Testis (tissue), 3 donors: ENCODE data around the gene STRIP2. TPM values are rescaled to one million over a fixed set of nuclear protein-coding genes. Genes with fewer than 3 reads are reported as not detected.

Experiments used
- DNase-seq: peaks from one replicate; pipeline ENCODE4 v3.0.0-alpha.2; 2019
- H3K27ac ChIP-seq, 2 donors: fragments of 200-600 bp; sonication (generic); one replicate each; pipeline ENCODE4 v1.5.1; 2019
- H3K27me3 ChIP-seq: fragments of 200-600 bp; sonication (generic); one replicate; pipeline ENCODE4 v1.5.1; 2019
- H3K36me3 ChIP-seq: fragments of 200-600 bp; sonication (generic); one replicate; pipeline ENCODE4 v1.5.1; 2017; ENCODE audit warnings: low read depth; ENCODE audit errors: missing control alignments
- H3K4me1 ChIP-seq: fragments of 200-600 bp; sonication (generic); one replicate; pipeline ENCODE4 v1.5.1; 2019
- H3K4me3 ChIP-seq, 2 donors: fragments of 200-600 bp; sonication (generic); one replicate each; pipeline ENCODE4 v1.5.1; 2017 to 2019
- H3K9me3 ChIP-seq: fragments of 200-600 bp; sonication (generic); one replicate; pipeline ENCODE4 v1.5.1; 2017
- POLR2A ChIP-seq: fragments of 450-650 bp; IDR thresholded peaks from one replicate; pipeline ENCODE4 v1.6.1; 2017; ENCODE audit warnings: antibody characterized with exemption, mild to moderate bottlenecking, moderate library complexity
- WGBS, 2 donors: methylation state at CpG; one replicate each; pipeline ENCODE4 v1.1.5; 2018; 5-methylcytosine and 5-hydroxymethylcytosine counted together
- intact Hi-C: fragments of 100-400 bp; cut with DNase I; formaldehyde crosslinking; loops from one replicate; pipeline ENCODE4 v1.15.1; 2023; ENCODE audit warnings: low total_unique reads
- polyA plus RNA-seq: library from polyadenylated mRNA; stranded (reverse); fragments of 350-450 nt; fragmentation: Illumina TruSeq; extraction: RNeasy Lipid Tissue Mini Kit (QIAGEN cat#74804); gene quantifications from one replicate; pipeline ENCODE4 v1.2.3, GENCODE V29; 2014; ENCODE audit warnings: low read depth, low replicate concordance; ENCODE audit not compliant: insufficient read depth
- total RNA-seq, 2 donors: library from RNA; depleted of rRNA; stranded (reverse); fragments of >200 nt; gene quantifications; one replicate each; pipeline ENCODE4 v1.2.3, GENCODE V29; 2016
- TF ChIP-seq, protein P1 (sequence below), 3 experiments: fragments of 450-650 bp in 2 of 3; fragments of 200-600 bp in 1 of 3; sonication (generic) in 1 of 3; IDR thresholded peaks; one replicate each; pipeline ENCODE4 v1.5.1; 2016 to 2019; ENCODE audit warnings: antibody characterized with exemption in 3 of 3, mild to moderate bottlenecking in 2 of 3, moderate library complexity in 1 of 3

Gene STRIP2
- total and polyA plus RNA-seq, 3 donors from 2014 or later = 18.8 to 54.0 (median 25.5) TPM

DNA sequence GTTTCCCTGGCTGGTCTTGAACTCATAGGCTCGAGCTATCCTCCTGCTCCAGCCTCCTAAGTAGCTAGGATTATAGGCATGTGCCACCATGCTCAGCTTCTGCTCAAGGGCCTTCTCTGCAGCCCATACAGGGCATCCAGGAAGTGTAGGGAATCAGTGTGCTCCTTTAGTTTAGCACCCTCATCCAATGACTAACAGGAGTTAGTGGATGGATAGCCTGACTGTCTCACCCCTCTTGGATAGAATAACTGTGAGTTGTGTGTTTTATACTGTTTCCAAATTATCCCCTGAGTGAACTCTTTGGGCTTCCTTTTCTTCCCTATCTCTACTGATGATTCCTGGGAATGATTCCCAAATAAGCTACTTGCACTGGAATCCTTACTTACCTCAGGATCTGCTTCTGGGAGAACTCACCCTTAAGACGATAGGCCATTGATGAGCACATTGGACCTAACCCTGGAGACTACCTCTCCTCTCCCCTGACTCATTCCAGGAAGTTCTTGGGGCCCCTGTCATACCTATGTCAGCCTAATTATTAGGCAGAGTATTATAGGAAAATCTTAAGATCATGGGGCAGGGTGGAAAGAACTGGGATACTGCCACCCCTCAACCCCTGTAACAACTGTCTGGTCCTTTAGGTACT lies 18.5 kb downstream of the STRIP2 start:
- H3K4me1 ChIP-seq = no peaks in the 10 kb centered on the region
- H3K27ac ChIP-seq = no peak overlapping the region
- TF ChIP-seq POLR2A = no peak
- TF ChIP-seq, protein P1, sequence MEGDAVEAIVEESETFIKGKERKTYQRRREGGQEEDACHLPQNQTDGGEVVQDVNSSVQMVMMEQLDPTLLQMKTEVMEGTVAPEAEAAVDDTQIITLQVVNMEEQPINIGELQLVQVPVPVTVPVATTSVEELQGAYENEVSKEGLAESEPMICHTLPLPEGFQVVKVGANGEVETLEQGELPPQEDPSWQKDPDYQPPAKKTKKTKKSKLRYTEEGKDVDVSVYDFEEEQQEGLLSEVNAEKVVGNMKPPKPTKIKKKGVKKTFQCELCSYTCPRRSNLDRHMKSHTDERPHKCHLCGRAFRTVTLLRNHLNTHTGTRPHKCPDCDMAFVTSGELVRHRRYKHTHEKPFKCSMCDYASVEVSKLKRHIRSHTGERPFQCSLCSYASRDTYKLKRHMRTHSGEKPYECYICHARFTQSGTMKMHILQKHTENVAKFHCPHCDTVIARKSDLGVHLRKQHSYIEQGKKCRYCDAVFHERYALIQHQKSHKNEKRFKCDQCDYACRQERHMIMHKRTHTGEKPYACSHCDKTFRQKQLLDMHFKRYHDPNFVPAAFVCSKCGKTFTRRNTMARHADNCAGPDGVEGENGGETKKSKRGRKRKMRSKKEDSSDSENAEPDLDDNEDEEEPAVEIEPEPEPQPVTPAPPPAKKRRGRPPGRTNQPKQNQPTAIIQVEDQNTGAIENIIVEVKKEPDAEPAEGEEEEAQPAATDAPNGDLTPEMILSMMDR (IDR thresholded peaks at IDR 0.05) = no peak
- no peaks in the 10 kb centered on the region for H3K27me3 ChIP-seq
- DNase-seq = no peak
- no peaks in the 10 kb centered on the region for H3K36me3 ChIP-seq
- H3K4me3 ChIP-seq = no peak overlapping the region
- intact Hi-C loops = no loop called here
- no peaks in the 10 kb centered on the region for H3K9me3 ChIP-seq
- WGBS, 2 donors = 83 to 97% methylated on average over 2 of the region's 2 CpGs

DNA sequence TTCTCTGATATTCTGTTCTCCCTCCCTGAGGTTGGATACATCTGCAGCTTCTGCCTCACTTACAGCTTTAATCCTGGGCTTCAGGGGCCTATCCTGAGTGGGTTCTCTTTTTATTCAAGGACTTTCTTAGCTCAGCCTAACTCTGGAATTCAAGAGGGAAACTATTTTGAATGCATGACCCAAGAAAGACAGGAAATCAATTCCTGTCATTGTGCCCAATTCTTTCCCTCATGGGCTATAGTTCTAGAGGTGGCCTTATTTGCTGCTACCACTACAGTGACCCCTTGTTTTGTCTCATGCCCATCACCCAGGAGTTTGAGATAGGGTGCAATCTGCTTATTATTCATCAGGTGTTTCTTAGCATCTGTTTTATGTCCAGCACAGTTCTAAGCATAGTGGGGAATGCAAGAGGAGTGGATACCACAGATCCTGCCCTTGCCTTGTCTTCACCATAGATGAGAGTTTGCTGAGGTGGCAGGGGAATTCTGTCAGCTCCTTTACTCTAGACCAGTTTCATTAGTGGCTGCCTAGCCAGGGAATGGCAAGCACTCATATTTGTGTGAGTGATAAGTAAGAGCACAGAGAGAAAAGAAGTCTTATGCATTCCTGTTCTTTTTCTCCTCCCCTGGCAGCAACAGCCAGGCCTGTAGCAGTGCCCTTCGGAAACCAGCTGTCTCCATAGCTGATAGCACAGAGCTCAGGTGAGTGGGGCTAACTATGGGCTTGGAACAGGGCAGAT lies 19.4 kb downstream of the STRIP2 start:
- TF ChIP-seq POLR2A = no peak
- TF ChIP-seq, protein P1 (IDR thresholded peaks at IDR 0.05) = no peak
- WGBS, 2 donors = 67 to 78% methylated on average over 1 of the region's 1 CpG
- Histone ChIP-seq H3K36me3 (no peaks in the 10 kb centered on the region), H3K27me3 (no peaks in the 10 kb centered on the region), H3K27ac (no peak overlapping the region), H3K4me3 (no peak overlapping the region), H3K4me1 (no peaks in the 10 kb centered on the region), H3K9me3 (no peaks in the 10 kb centered on the region)
- intact Hi-C loops = no loop called here
- DNase-seq = no peak

DNA sequence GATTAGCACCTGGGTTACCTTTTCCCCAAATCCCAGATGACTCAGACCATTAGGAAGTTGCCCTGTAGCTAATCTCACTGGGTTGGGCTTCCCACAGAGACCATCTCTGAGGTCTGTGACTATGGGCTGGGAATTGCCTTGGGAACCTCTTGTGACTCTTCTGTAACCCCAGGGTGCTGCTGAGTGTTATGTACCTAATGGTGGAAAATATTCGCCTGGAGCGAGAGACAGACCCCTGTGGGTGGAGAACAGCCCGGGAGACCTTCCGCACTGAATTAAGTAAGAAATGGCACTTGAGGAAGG lies 20.0 kb downstream of the STRIP2 start:
- H3K36me3 ChIP-seq = no peaks in the 10 kb centered on the region
- 91 to 98% methylated on average over 4 of the region's 4 CpGs for WGBS, 2 donors
- no peaks in the 10 kb centered on the region for H3K4me1 ChIP-seq
- TF ChIP-seq, protein P1 (IDR thresholded peaks at IDR 0.05) = no peak
- TF ChIP-seq POLR2A = no peak
- no peak overlapping the region for H3K27ac ChIP-seq
- H3K27me3 ChIP-seq = no peaks in the 10 kb centered on the region
- no peak overlapping the region for H3K4me3 ChIP-seq
- no peaks in the 10 kb centered on the region for H3K9me3 ChIP-seq
- no peak for DNase-seq
- intact Hi-C loops = no loop called here

DNA sequence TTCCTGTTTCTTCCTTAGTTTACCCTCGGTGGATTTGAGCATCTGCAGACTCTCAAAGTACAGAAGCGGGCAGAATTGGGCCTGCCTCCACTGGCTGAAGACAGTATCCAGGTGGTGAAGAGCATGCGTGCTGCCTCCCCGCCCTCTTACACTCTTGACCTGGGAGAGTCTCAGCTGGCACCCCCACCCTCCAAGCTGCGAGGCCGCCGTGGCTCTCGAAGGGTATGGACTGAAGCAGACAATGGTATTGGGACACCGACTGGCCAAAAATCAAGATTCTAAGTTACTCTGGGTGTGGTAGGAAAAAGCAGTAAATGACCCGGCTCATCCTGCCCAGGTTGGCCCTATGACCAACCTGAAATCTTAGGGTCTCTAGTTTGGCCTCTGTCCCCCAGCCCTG lies 22.2 kb downstream of the STRIP2 start:
- WGBS, 2 donors = 89 to 94% methylated on average over 9 to 10 of the region's 10 CpGs
- intact Hi-C loops = no loop called here
- Histone ChIP-seq H3K27me3 (no peaks in the 10 kb centered on the region), H3K36me3 (no peaks in the 10 kb centered on the region), H3K27ac (no peak overlapping the region), H3K4me1 (no peaks in the 10 kb centered on the region), H3K9me3 (no peaks in the 10 kb centered on the region), H3K4me3 (no peak overlapping the region)
- no peak for DNase-seq
- TF ChIP-seq, protein P1 (IDR thresholded peaks at IDR 0.05) = no peak
- TF ChIP-seq POLR2A = no peak

DNA sequence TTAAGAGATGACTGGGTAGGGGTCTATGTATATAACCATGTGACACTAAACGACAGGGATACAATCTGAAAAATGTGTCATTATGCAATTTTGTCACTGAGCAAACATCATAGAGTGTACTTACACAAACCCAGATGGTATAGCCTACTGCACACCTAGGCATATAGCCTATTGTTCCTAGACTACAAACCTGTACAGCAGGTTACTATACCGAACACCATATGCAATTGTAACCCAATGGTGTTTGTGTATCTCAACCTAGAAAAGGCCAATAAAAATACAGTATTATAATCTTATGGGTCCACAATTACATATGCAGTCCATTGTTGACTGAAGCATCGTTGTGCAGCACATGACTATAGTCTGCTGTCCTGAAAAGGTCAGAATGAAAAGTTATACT lies 22.9 kb downstream of the STRIP2 start:
- H3K36me3 ChIP-seq = no peaks in the 10 kb centered on the region
- H3K27ac ChIP-seq = no peak overlapping the region
- no peak for DNase-seq
- no peak overlapping the region for H3K4me3 ChIP-seq
- no peaks in the 10 kb centered on the region for H3K9me3 ChIP-seq
- TF ChIP-seq, protein P1 (IDR thresholded peaks at IDR 0.05) = no peak
- TF ChIP-seq POLR2A = no peak
- 88 to 94% methylated on average over 3 of the region's 3 CpGs for WGBS, 2 donors
- H3K27me3 ChIP-seq = no peaks in the 10 kb centered on the region
- no peaks in the 10 kb centered on the region for H3K4me1 ChIP-seq
- intact Hi-C loops = no loop called here
